OCI-M2 (cell line): ENCODE data around the gene C1QTNF6.

ENCODE experiments used
- DNase-seq: peaks from one replicate; lab custom pipeline; 2025; ENCODE audit not compliant: unreplicated experiment; lab: John Stamatoyannopoulos, UW

The C1QTNF6 gene

GRCh38 chr22:37192741-37193140 is 4.7 kb upstream of the C1QTNF6 start:
- no peak for DNase-seq

GRCh38 chr22:37192204-37192603 is 4.2 kb upstream of the C1QTNF6 start:
- no peak for DNase-seq

GRCh38 chr22:37190262-37190780 is 2.3 kb upstream of the C1QTNF6 start:
- no peak for DNase-seq

- no peak for DNase-seq
Measured at GRCh38 chr22:37188901-37189466, 937 bp upstream of the C1QTNF6 start.

GRCh38 chr22:37187552-37187890 is 526 bp downstream of the C1QTNF6 start:
- no peak for DNase-seq

- no peak for DNase-seq
Measured at GRCh38 chr22:37186997-37187522, 987 bp downstream of the C1QTNF6 start.

- no peak for DNase-seq
Measured at GRCh38 chr22:37186228-37186996, 1.6 kb downstream of the C1QTNF6 start.

- DNase-seq, result no peak
Measured at GRCh38 chr22:37185646-37186227, 2.3 kb downstream of the C1QTNF6 start.

- no peak for DNase-seq
Measured at GRCh38 chr22:37184816-37185541, 3.1 kb downstream of the C1QTNF6 start.

GRCh38 chr22:37184380-37184755 is 3.7 kb downstream of the C1QTNF6 start:
- no peak for DNase-seq

- no peak for DNase-seq
Measured at GRCh38 chr22:37183432-37184379, 4.3 kb downstream of the C1QTNF6 start.

GRCh38 chr22:37182949-37183245 is 5.2 kb downstream of the C1QTNF6 start:
- no peak for DNase-seq

GRCh38 chr22:37182101-37182948 is 5.7 kb downstream of the C1QTNF6 start:
- DNase-seq, result no peak

GRCh38 chr22:37181681-37182080 is 6.4 kb downstream of the C1QTNF6 start:
- DNase-seq, result no peak

- DNase-seq, result no peak
Measured at GRCh38 chr22:37180531-37181231, 7.4 kb downstream of the C1QTNF6 start.

- no peak for DNase-seq
Measured at GRCh38 chr22:37179622-37180420, 8.2 kb downstream of the C1QTNF6 start.

- no peak for DNase-seq
Measured at GRCh38 chr22:37179126-37179470, 8.9 kb downstream of the C1QTNF6 start.

- DNase-seq, result no peak
Measured at GRCh38 chr22:37178350-37179125, 9.5 kb downstream of the C1QTNF6 start.
